Right ventricle myocardium superior (tissue), 1 donor: Measurements from ENCODE around the gene BMPER. TPM values are rescaled to one million over a fixed set of nuclear protein-coding genes. Genes with fewer than 3 reads are reported as not detected.

Experiments used
- ATAC-seq: fragments of 200-7000 bp; cut with Tn5 transposase; one replicate; pipeline ENCODE4 v1.9.1; 2020; ENCODE audit warnings: mild to moderate bottlenecking; ENCODE audit not compliant: poor library complexity
- DNase-seq: peaks from one replicate; pipeline ENCODE4 v3.0.0-alpha.2; 2020
- intact Hi-C: fragments of 100-400 bp; cut with DNase I; formaldehyde crosslinking; loops from one replicate; pipeline ENCODE4 v1.11.2; 2022
- total RNA-seq: library from RNA; stranded (reverse); fragmentation: NEBNext Ultra II Directional; extraction: Animal tissue kit (Norgen Biotek cat#: 25700); gene quantifications from one replicate; pipeline ENCODE4 v1.2.1, GENCODE V29; 2021
- donor health status: DM: no; HTN: yes; CAD: no; lungs with severe emphysema.

The BMPER gene
- total RNA-seq, 1 donor from 2014 or later, result 2.3 TPM

GRCh38 chr7:34100661-34101060 is 195.3 kb downstream of the BMPER start:
- intact Hi-C loops, result no loop called here
- ATAC-seq (no peak), DNase-seq (no peak)

- intact Hi-C loops, result no loop called here
- ATAC-seq (no peak), DNase-seq (no peak)
These were observed 198.8 kb downstream of the BMPER start for GRCh38 chr7:34104115-34104514.

GRCh38 chr7:34104992-34105391 is 199.7 kb downstream of the BMPER start:
- intact Hi-C loops, result no loop called here
- ATAC-seq, result no peak
- DNase-seq, result no peak

GRCh38 chr7:34107276-34107675 is 201.9 kb downstream of the BMPER start:
- intact Hi-C loops, result no loop called here
- peak; percentile 86 for ATAC-seq
- no peak for DNase-seq

GRCh38 chr7:34108165-34108564 is 202.8 kb downstream of the BMPER start:
- intact Hi-C loops, result no loop called here
- DNase-seq (no peak), ATAC-seq (peak; percentile 83)

GRCh38 chr7:34109936-34110780 is 204.8 kb downstream of the BMPER start:
- ATAC-seq (peak; percentile 24), DNase-seq (no peak)
- intact Hi-C loops, result no loop called here

GRCh38 chr7:34111031-34111430 is 205.7 kb downstream of the BMPER start:
- intact Hi-C loops, result no loop called here
- DNase-seq, result no peak
- no peak for ATAC-seq

- intact Hi-C loops, result no loop called here
- ATAC-seq (no peak), DNase-seq (no peak)
These were observed 210.2 kb downstream of the BMPER start for GRCh38 chr7:34115503-34115902.

GRCh38 chr7:34117573-34117972 is 212.2 kb downstream of the BMPER start:
- DNase-seq (no peak), ATAC-seq (no peak)
- intact Hi-C loops, result no loop called here

GRCh38 chr7:34121366-34121765 is 216.0 kb downstream of the BMPER start:
- no peak for DNase-seq
- intact Hi-C loops, result no loop called here
- no peak for ATAC-seq

GRCh38 chr7:34123316-34123715 is 218.0 kb downstream of the BMPER start:
- no peak for ATAC-seq
- intact Hi-C loops, result no loop called here
- DNase-seq, result no peak

GRCh38 chr7:34124765-34125164 is 219.4 kb downstream of the BMPER start:
- DNase-seq (no peak), ATAC-seq (no peak)
- intact Hi-C loops, result no loop called here

- DNase-seq, result no peak
- ATAC-seq, result no peak
- intact Hi-C loops, result no loop called here
These were observed 223.4 kb downstream of the BMPER start for GRCh38 chr7:34128762-34129161.

GRCh38 chr7:34130558-34131295 is 225.4 kb downstream of the BMPER start:
- intact Hi-C loops, result no loop called here
- ATAC-seq (no peak), DNase-seq (no peak)

GRCh38 chr7:34131371-34131770 is 226.0 kb downstream of the BMPER start:
- no peak for ATAC-seq
- no peak for DNase-seq
- intact Hi-C loops, result no loop called here

GRCh38 chr7:34133356-34133982 is 228.1 kb downstream of the BMPER start:
- intact Hi-C loops, result no loop called here
- DNase-seq (no peak), ATAC-seq (no peak)

GRCh38 chr7:34133983-34134782 is 228.8 kb downstream of the BMPER start:
- intact Hi-C loops, result no loop called here
- peak; percentile 85 for ATAC-seq

GRCh38 chr7:34135924-34136323 is 230.6 kb downstream of the BMPER start:
- DNase-seq (no peak), ATAC-seq (no peak)
- intact Hi-C loops, result no loop called here

More at GRCh38 chr7:34133983-34134782, 228.8 kb downstream of the BMPER start:
- peak; percentile 64 for DNase-seq

GRCh38 chr7:34136698-34137097 is 231.4 kb downstream of the BMPER start:
- no peak for DNase-seq
- intact Hi-C loops, result no loop called here
- no peak for ATAC-seq
